GM18517 (cell line): ENCODE measurements around the gene LAMTOR2.

ENCODE experiments used
- ATAC-seq: cut with Tn5 transposase; IDR thresholded peaks from one replicate; pipeline ENCODE4 v1.9.1; 2021; ENCODE audit warnings: mild to moderate bottlenecking, moderate library complexity; ENCODE audit not compliant: unreplicated experiment

The LAMTOR2 gene

DNA sequence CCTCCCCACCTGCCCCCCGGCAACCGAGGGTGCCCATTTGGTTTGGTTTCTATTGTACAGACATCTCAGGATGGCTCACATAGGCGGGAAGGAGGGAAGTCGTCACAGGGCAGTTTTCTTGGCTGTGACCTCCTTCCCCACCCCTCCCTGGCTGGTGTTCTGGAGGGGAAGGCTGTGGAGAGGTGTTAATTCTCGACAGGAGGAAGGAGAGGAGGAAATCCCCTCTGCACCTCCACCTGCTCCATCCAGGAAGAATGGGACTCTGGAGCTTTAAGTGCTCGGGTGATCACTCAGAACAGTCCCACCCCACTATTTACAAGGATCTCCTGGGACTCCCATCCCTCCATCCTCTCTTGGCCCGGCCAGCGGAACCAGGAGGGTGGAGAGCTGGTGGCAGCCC, 20.1 kb downstream of the LAMTOR2 start:
- no peak for ATAC-seq

DNA sequence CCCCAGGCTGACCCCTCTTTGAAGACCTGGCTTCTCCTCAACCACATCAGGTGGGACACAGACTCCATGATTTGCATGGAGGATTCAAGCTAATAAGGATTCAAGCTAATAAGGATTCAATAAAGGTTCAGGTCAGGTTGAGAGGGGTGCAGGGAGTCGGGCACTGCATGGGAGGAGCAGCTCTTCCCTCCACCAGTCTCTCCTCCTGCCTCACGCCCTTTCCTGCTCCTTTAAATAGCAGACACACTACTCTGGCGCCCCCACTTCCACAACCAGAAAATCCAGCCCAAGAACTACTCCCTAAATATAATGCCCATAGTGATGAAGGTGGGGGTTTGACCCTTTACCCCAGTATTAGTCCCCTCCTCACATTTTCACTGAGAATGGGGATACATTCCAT, 20.6 kb downstream of the LAMTOR2 start:
- ATAC-seq: no peak

DNA sequence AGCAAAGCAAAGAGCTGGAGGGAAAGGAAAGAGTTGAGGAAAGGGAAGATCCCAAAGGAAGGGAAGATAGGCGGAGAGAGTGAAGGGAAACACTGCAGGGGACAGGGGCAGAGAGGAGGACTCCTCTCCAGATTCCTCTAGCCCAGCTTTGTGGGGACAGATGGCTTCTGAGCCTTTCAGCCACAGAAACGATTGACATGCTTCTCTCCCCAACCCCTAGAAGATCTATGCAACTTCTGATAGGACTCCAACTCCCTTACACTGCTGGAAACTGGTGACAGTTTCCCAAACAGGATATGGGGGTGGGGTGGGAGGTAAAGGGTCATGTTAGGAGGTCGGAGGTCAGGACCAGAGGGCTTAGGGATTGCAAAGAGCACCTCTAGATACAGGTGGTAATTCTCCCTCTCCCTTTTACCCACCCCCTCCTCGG, 21.2 kb downstream of the LAMTOR2 start:
- no peak for ATAC-seq

DNA sequence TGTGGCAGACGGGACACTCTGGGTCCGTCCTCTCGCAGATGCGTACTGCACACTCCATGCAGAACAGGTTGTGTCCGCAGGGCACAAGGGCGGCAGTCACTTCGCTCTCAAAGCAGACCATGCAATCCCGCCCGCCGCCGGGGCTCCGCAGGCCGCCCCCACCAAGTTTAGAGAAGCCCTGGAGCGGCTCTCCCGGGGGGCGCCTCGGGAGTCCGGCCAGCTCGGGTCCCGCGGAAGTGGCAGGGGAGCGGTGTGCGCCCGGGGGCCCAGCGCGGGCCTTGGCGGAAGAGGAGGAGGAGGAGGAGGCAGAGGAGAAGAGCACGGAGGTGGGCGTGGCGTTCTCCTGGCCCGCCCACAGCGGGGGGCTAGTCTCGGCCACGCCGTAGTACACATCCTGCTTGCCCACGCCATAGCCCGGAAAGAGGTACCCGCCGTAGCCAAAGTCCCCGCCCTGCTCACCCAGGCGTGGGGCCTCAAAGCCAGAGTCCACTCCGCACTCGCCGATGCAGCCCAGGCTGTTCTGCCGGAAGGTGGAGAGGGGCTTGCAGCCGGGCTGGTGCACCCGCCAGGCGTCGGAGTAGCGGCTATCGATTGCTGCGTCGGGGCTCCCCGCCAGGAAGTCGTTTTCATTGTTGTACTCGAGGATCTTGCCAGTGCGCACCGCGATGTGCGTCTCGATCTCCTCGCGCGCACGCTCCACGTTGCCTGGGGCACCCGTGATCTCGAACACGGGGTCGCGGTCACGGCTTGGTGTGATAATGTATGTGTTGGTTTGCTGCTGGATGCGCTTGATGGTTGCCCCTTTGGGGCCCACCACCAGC, 22.2 kb downstream of the LAMTOR2 start:
- ATAC-seq: no peak

DNA sequence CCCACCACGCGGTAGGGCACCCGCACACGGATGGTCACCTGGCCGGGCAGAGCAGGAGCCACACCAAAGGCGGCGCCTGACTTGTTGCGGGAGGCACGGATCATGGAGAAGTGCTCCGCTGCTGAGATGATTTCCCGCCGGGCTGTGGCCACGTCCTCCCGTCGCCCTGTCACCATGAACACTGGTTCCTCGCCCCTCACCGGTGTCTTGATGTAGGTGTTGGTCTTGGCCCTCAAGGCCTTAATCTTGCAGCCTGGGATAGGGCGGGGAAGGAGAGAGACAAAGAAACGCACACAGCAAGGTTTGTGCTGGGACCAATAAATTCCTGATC, 22.8 kb downstream of the LAMTOR2 start:
- ATAC-seq: no peak

DNA sequence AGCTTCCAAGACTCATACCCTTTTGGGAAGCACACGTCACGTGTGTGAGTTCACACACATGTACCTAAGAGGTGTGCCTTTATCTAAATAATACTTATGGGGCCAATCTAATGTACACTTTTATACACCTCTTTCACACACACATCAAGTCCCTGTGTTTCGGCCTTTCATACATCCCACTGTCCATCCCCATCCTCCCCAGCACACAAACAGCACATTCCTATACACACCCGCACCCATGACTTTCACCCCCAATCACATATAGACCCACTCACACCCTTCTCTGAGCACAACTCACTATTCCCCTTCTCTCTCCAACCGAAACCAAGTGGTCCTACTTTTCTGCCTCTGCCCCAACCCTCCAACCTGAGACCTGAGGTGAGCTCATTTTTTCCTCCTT, 24.1 kb downstream of the LAMTOR2 start:
- no peak for ATAC-seq

DNA sequence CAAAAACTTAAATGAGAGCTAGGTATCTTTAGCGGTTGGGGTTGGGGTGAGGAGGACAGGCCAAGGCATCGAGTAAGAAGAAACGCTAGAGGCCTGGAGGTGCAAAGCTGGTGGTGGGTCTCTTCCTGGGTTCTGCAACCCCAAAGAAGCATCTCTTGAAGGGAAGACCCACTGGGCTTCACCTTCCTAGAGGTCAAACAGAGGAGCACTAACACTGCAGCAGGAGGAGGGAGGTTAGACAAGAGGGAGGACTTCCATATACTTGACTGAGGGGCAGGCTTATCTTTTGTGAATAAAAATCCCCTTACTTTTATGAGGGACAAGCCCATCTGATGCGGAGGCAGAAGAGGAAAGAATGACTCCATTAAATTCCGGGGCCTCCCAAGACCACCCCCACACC, 25.2 kb downstream of the LAMTOR2 start:
- no peak for ATAC-seq

DNA sequence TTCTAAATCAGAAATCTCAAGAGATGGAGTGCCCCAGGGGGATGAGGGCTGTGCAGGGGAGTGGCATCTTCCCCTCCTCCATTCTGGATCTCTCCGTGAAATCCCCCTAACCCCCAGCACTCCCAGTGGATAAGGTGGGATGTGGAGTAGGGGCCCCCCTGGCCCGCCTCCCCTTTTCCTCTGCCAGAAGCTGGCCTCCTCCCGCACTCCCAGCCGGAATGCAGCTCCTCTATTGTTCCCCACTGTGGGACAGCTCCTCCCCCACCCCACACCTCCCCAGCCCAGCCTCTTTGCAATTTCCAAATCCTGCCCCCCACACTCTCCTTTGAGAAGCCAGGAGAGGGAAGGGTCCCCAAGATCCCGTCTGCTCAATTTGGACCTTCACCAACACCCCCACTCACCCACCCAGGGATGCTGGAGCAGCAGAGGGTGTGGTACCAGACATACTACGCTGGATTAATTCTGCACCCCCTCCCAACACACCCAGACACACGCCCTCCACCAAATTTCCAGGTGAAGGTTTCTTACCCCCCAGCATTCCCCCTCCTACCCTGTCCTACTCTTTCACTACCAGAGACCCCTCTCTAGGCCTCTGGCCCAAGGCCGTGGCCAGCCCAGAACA, 25.8 kb downstream of the LAMTOR2 start:
- ATAC-seq: no peak

DNA sequence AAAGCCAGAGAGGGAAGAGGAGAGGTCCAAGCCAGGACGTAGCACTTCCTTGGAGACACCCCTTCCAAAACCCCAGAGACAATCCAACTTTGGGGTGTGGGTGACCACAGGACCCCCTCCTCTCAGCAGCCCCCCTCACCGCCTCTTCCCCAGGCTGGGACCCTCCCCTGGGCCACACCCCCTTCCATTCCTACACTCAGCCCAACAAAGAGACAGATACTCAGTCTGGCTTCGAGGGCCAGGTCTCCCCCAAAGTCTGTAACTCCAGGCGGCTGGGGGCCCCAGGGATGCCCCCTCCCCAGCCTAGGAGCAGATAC, 26.2 kb downstream of the LAMTOR2 start:
- no peak for ATAC-seq

DNA sequence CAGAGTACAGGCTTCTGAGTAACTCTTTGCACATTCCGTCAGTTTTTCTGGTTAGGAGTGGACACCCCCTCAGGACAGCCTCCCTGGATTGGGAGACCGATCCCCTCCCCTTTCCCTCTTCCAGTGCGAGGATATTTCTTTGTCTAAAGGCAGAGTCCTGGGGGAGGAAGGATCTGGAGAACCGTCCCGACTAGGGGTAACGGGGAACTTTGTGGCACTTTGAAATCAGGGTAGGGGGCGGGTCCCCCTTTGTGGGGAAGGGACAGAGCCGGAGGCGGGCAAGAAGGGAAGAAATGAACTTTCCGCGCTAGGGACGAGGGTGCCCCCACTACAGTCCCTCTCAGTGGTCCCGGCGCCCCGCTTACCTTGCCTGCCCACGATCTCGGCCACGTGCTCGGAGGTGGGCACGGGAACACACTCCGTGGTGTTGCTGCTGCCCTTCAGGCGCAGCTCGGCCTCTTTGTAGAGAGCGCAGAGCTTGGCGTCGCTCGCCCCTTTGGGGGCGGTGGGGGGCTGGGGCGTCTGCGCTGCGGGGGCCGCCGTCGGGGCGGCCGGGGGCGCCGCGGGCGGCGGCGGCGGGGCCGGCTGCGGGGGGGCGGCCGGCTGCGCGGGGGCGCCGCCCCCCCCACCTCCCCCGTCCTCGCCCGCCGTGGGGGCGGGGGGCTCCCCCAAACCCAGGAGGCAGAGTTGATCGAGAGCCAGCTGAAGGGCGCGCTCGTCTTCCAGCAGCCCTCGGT, 26.8 kb downstream of the LAMTOR2 start:
- no peak for ATAC-seq

DNA sequence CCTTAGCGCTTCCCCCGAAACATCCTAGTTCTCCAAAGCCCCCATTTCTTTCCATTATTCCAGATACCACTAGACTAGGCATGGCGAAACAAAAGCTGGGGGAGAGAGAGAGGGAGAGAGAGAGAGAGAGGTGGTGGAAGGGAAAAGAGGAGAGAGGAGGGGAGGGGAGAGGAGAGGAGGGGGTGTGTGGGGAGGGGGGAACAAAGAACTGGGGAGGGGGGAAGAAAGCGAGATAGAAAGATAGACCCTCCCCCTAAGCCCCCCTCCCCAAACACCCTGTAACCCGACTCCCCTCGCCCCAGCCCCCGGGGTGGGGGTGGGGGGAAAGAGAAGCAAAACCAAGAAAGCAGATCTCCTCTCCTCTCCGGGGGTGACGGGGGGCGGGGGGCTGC, 27.3 kb downstream of the LAMTOR2 start:
- ATAC-seq: no peak

DNA sequence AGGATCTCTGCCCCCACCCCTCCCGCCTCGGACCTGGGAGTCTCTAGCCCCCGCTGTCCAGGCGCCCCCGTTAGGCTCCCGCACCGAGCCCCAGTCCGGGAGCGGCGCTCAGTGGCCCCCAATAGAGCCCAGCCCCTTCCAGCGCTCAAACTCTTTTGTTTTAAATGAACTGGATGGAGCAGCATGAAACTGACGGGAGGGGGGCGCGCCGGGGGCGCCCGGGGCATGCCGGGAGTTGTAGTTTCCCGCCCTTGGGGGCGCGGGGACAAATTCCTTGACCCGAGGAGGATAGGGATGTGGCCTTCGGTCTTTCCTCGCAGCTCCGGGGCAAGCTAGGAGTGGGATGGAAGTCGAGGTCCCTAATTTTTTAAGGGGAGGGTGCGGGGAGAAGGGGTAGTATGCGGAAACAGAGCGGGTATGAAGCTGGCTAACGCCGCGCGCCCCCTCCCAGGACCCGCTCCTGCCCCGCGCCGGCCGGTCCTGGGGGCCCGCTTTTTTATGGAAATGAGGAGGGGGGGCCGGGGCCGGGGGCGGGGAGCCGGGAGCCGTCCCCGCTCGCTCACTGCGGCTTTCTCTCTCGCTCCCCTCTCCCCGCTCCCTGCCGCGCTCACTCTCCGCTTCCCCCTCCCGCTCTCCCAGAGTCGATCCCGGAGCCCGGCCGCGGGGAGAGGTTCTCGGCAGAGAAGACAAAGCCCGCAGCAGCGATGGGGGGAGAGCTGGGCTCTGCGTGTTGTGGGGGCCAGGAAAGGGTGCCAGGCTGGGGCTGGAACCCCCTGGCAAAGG, 27.9 kb downstream of the LAMTOR2 start, which contains the start of gene MEX3A:
Gene MEX3A (minus strand): TSS at position 157 of the 783 bp plus-strand sequence. CDS start 467 bp downstream, outside the sequence.
- no peak for ATAC-seq

DNA sequence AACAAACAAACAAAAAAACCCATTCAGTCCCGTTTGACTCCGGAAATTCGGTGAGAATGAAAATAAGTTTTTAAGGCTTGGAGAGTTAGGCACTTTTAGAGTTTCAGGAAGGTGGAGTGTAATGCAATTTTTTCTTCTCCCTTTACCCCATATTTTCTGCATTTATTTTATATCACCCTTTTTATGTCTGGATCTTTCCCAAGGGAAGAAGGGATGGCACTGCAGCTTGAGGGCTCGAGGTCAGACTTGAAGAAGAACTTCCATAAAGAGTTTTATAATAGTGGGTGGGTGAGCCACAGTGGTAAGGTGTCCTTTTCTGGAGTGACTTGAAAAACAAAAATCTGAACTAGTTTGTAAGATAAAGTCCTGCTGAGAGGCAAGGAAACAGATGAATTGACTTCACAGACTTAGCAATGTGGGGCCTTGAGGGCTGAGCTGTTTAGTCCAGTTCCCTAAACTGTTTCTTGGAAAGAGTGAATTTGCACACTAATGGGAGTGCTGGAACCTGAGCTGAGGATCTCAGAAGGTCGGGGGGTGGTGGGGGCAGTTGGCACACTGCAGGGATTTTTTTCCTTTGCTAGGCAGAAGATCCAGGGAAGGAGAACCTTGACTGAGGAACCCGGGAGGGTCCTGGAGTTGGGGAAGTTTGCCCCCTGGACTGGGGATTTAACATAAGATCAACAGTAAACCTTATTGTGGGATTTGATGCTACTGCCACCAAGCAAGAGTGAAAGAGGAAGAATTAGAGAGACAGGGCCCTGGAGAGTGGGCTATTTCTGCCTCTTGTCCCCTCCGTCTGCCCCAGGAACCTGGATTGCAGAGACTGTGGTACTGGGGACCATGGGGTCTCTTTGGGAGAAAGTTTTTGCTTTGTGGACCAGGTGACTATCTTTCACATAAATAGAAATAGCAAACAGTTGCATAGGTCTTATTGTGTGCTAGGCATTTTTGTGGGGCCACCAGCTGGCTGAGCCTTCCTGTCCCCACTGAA, 29.5 kb downstream of the LAMTOR2 start:
- ATAC-seq: no peak

DNA sequence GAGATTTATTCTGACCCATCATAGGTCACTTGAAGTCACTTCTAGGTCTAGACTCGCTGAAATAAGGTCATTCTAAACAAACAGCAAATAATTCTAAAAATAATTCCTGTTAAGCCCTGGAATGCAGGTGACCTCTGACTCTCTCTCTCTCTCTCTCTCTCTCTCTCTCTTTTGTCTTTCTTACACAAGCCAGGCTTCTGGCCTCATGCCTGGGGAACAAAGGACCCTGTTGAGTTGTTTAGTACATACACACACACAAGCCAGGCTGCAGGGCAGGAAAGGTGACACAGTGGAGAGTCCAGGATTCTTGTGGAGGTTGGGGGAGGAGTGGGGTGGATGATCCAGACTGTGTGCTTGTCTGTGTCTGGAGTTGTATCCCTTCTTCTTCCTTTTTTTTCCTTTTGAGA, 31.7 kb downstream of the LAMTOR2 start:
- ATAC-seq: no peak

DNA sequence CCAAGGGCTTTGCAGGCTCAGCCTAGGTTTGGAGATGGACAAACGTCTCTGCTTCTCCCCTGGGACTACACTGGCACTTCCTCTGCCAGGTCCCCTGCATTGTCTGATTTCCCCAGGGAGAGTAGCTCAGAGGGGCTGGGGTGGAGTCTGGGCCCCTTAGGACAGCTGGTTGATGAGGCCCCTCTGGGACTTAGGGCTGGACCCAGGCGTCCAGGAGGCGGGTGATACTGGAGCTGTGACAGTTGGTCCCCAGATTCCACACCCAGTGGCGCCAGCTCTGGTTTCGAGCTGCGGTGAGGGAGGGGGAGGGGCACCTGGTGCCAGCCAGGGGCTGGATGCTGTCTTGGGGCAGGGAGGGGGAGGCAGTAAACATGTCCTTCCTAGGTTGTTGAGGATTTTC, 35.1 kb downstream of the LAMTOR2 start:
- ATAC-seq: no peak

DNA sequence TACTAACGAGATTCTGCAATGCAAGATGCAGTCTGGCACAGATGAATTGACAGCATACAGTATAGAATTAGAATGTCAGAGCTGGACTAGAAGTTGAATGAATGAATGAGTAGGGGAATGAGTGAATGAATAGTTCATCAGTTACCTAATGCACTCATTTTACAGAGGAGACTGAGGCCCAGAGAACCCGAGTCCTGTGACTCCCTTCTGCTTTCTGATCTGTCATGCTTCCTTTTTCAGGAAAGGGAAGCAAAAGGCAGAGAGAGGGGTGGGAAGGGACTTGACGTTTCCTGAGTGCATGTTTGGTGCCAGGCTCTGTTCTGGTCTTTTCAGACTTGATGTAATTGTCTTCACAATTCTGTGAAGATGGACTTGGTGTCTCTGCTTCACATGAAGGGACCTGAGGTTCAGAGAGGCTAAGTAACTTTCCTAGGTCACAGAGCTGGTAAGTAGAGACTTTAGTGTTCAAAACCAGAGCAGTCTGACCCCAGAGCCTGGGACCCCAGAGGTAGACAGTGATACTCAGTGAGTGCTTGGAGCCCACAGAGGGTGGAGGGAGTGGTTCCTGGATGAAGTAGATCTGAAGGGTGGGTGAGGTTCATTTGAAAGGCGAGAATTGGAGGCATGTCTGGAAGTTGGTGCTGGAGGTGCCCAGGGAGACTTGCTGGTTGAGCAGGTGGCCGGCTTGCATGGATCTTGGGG, 35.7 kb downstream of the LAMTOR2 start:
- ATAC-seq: no peak

DNA sequence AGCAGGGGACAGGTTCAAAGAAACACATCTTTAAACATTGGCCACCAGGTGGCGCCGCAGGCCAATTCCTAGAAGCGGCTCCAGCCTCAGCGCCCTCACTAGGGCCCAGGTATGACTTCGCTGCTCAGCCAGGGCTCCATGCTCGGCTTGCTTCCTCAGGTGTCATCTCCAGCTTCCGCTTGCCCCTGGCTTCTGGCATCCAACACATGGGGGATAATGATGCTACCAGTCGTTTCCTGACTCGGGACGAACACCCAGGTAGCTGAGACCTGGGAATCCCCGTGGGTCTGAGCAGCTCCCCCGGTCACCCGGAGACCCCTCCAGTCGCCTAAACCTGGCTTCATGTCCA, 36.2 kb downstream of the LAMTOR2 start:
- no peak for ATAC-seq

DNA sequence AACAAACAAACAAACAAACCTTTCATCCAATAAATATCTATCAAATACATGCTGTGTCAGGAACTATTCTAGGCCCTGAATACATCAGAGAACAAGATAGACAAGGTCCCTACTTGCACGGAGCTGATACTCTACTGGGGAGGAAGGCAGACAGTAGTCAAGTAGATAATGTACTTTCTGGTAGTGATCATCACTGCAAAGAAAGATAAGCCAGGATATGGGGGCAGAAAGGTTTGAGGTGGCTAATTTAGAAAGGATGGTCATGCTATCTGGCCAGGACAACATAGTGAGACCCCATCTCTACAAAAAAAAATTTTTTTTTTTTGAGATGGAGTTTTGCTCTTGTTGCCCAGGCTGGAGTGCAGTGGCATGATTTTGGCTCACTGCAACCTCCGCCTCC, 37.0 kb downstream of the LAMTOR2 start:
- ATAC-seq: no peak

DNA sequence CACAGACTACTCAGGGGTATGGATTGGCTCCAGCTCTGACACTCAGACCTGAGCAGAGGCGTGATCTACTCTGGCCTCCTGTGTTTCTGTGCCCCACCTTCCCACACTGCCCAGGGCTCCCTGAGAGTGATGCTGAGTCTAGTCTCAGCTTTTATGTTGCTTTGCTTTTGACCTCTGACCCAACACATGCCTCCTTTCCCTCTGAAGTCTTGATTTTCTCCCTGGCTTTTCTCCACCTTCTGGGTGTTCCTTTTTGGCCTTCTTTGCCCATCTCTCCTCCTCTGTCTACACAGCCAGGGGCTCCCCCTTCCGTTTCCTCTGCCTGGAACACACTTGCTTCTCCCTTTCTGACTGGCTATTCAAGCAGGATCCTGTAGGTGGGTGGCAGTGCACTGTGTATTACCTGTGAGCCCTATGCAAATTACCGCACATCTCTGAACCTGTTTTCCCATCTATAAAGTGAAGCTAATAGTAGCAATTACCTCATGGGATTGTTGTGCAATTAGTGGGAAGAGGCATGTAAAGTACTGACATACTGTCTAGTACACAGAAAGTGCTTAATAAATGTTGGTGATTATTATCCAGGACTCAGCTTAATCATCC, 41.4 kb downstream of the LAMTOR2 start:
- ATAC-seq: no peak
